GM12801 (cell line): ENCODE measurements around the gene ARHGEF37.

Source experiments
- TF ChIP-seq, protein P1 (sequence below): IDR thresholded peaks from one replicate; pipeline ENCODE4 v1.5.1; 2011; ENCODE audit warnings: control low read depth; ENCODE audit not compliant: insufficient read length; ENCODE audit errors: extremely low read depth

The ARHGEF37 gene

DNA sequence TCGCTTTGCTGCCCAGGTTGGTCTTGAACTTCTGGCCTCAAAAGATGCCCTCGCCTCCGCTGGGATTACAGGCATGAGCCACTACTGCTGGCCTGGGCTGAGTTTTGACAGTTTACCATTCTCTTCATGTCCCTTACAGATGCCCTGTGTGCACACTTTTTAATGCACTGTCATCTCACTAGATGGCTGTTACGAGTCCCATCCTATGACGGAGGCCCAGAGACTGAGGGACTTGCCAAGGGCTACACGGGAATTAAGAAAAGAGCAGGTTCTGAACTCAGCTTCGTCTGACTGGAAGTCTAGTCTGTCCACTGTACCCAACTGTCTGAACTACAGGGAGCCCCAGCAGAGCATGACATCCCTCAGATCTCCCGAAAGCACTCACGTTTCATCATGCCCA, 63.9 kb downstream of the ARHGEF37 start:
- TF ChIP-seq, protein P1, sequence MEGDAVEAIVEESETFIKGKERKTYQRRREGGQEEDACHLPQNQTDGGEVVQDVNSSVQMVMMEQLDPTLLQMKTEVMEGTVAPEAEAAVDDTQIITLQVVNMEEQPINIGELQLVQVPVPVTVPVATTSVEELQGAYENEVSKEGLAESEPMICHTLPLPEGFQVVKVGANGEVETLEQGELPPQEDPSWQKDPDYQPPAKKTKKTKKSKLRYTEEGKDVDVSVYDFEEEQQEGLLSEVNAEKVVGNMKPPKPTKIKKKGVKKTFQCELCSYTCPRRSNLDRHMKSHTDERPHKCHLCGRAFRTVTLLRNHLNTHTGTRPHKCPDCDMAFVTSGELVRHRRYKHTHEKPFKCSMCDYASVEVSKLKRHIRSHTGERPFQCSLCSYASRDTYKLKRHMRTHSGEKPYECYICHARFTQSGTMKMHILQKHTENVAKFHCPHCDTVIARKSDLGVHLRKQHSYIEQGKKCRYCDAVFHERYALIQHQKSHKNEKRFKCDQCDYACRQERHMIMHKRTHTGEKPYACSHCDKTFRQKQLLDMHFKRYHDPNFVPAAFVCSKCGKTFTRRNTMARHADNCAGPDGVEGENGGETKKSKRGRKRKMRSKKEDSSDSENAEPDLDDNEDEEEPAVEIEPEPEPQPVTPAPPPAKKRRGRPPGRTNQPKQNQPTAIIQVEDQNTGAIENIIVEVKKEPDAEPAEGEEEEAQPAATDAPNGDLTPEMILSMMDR = no peak

DNA sequence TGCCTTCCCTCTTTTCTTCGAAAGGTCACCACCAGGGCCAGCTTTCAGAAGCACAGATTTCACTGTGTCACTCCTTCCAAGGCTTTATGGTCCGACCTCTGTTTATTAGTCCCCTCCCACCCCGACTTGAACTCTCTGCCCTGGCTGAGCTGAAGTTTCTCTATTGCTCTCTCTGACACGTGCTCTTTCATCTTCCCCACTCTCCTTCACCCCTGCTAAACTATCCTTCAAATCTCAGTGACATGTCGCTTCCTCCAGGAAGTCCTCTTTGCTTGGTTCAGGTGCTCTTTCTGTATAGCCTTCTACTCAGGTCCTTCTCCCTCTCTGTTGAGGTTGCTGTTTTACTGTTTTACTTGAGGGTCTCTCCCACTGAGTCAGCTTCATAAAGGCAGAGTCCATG, 64.4 kb downstream of the ARHGEF37 start:
- TF ChIP-seq, protein P1 = no peak

DNA sequence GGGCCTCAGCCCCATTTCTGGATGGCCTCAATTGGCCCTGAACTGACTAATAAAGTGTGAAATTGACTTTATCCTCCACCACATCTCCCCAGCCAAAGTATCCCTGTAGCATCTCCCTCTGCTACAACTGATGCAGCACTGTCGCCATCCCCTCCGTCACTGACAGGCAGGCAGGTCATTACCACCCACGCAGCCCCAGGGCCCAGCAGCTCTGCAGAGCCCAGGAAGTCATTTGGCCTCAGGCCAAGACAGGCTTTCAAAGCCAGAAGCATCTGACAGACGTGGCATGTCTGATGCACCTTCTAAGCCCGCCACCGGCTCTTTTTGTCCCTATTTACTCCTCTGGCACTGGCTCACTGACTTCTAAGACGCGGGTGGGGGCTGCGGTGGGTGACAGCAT, 65.3 kb downstream of the ARHGEF37 start:
- TF ChIP-seq, protein P1 = no peak

DNA sequence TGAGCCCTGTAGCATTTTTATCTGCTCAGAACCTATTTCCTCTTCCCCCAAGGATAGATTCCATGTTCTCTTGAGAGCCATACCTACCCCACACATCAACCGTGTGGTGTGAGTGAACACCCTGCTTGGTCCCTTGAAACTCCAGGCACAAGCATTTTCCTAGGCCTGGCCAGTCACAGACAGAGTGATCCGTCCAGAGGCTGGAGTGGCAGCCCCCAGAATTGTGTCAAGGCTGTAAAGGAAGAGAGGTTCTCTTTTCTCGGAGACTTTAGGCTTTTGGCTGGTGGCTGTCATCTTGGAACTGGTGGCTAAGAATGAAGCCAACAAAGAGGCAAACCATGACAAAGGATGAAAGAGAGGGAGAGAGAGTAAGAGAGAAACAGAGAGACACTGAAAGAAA, 66.0 kb downstream of the ARHGEF37 start:
- TF ChIP-seq, protein P1 = no peak

DNA sequence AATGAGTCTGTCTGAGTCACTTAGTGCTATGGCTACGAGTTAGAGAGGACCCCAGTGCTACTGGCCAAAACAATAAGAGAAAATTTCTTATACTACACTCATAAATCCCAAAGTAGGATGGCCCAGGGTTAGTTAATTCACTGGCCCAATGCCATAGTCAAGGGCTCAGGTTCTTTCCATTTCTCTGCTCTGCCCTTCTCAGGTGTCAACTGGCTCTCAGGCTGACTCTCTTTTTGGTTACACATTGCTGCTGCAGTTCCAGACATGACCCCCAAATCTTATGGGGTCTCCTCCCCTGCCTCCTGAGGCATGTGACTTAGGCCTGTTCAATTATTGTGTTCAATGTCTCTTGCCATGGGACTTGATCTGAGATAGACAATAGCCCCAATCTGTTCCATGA, 70.4 kb downstream of the ARHGEF37 start:
- TF ChIP-seq, protein P1 = no peak

DNA sequence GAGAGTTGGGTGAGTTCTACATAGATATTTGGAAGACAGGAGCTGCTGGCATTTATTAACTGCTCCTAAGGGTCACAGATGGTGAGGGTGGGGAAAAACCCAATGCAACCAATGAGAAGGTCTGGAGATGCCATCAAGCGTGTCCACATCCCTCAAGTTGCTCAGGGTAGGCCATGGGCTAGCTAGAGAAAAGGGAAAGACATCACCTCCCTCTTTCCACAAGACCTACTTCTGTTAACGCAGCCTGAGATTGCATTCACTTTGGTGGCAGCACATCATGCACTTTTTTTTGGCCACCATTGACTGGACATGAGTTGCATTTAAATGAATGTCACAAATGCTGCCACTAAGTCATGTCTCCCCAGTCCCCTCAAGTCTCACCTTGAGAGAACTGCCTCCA, 71.4 kb downstream of the ARHGEF37 start:
- TF ChIP-seq, protein P1 = no peak

DNA sequence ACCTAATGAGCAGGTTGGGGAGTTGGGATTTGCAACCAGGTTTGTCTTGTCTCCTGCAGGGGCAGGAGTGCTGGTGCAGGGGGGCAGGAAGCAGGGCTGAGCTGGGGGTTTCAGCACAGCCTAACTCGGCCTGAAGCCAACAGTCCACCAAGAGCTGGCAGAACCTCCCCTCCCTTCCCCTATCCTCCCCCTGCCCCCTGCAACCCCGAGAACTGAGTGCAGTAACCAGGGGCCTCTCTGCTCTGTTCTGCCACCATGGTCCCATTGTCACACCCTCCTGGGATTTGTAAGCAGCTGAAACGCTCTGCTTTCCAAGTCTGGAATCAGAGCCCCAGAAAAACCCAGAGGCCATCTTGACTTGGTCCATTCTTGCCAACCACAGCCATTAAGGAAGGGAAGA, 72.9 kb downstream of the ARHGEF37 start:
- TF ChIP-seq, protein P1 = no peak
